ENCODE measurements around the gene GP9. TPM values are rescaled to one million over a fixed set of nuclear protein-coding genes. Genes with fewer than 3 reads are reported as not detected.

The GP9 gene
- total RNA-seq, 6 experiments from 2014 or later, result 0.50 TPM; not detected in 5

GRCh38 chr3:129018271-129018670 lies 42.3 kb upstream of the GP9 start:
- Histone ChIP-seq H3K9me3 (no peaks in the 10 kb centered on the region), H3K4me3 (no peak overlapping the region), H3K27ac (no peak overlapping the region), H3K4me1 (no peaks in the 10 kb centered on the region), H3K36me3 (no peaks in the 10 kb centered on the region), H3K27me3 (no peaks in the 10 kb centered on the region)
- intact Hi-C loops (cut with DNase I), result no loop called here
- 57% methylated on average over 2 of the region's 2 CpGs for WGBS (ENCODE audit: insufficient coverage, low coverage, low lambda C conversion rate, missing lambda C conversion rate)
- no peak for DNase-seq
- TF ChIP-seq POLR2A (IDR thresholded peaks at IDR 0.05), result no peak
- TF ChIP-seq CTCF (IDR thresholded peaks at IDR 0.05), result no peak
- no peak for ATAC-seq

GRCh38 chr3:129018751-129019150 lies 41.8 kb upstream of the GP9 start:
- H3K9me3 ChIP-seq, result no peaks in the 10 kb centered on the region
- DNase-seq (no peak), ATAC-seq (no peak)
- H3K36me3 ChIP-seq, result no peaks in the 10 kb centered on the region
- no peaks in the 10 kb centered on the region for H3K27me3 ChIP-seq
- no peak overlapping the region for H3K27ac ChIP-seq
- intact Hi-C loops (cut with DNase I), result no loop called here
- 83% methylated on average over 8 of the region's 9 CpGs for WGBS (ENCODE audit: insufficient coverage, low coverage, low lambda C conversion rate, missing lambda C conversion rate)
- no peak for TF ChIP-seq CTCF (IDR thresholded peaks at IDR 0.05)
- no peak for TF ChIP-seq POLR2A (IDR thresholded peaks at IDR 0.05)
- H3K4me3 ChIP-seq, result no peak overlapping the region
- no peaks in the 10 kb centered on the region for H3K4me1 ChIP-seq

DNA sequence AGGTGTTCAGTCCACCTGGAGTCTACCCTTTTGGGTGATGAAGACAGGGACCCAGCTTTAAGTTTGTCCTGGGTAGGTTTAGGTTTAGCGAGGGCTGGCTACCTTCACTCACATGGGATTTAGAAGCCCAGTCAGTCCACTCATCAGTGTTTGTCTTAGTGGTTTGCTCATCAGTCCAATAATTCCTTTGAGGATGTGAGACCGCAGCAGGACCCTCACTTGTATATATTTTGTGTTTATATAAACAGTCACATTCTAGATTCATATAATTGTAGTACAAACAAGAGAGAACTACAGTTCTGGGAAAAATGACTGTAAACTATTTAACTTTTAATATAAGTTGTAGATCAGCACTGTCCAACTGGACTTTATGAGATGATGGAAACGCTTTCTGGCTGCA lies 41.3 kb upstream of the GP9 start:
- Histone ChIP-seq H3K4me3 (no peak overlapping the region), H3K9me3 (no peaks in the 10 kb centered on the region), H3K27ac (no peak overlapping the region), H3K27me3 (no peaks in the 10 kb centered on the region), H3K4me1 (no peaks in the 10 kb centered on the region), H3K36me3 (no peaks in the 10 kb centered on the region)
- TF ChIP-seq CTCF (IDR thresholded peaks at IDR 0.05) (no peak), POLR2A (IDR thresholded peaks at IDR 0.05) (no peak)
- ATAC-seq (no peak), DNase-seq (no peak)
- 86% methylated on average over 3 of the region's 3 CpGs for WGBS (ENCODE audit: insufficient coverage, low coverage, low lambda C conversion rate, missing lambda C conversion rate)
- intact Hi-C loops (cut with DNase I), result no loop called here

DNA sequence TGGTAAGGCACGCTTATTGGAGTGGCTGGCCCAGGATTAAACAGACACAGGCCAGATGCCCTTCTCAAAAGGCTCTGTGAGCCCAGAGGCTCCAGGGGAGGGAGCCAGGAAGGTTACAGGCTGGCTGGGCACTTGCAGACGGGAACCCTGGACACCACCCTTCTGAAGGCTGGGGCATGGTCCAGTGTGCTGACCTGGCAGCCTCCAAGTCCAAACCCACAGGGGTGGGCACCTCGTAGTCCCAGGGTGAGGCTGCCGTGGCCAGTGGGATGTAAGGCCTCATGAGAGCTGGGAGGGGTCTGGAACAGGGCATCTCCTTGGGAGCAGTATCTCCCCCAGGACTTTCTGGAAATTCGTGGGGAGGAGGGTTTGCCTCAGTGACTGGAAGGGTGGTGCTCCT lies 39.9 kb upstream of the GP9 start:
- no peak for TF ChIP-seq CTCF (IDR thresholded peaks at IDR 0.05)
- TF ChIP-seq POLR2A (IDR thresholded peaks at IDR 0.05), result no peak
- intact Hi-C loops (cut with DNase I), result no loop called here
- no peak overlapping the region for H3K27ac ChIP-seq
- H3K36me3 ChIP-seq, result no peaks in the 10 kb centered on the region
- no peak for ATAC-seq
- no peaks in the 10 kb centered on the region for H3K9me3 ChIP-seq
- 43% methylated on average over 1 of the region's 5 CpGs for WGBS (ENCODE audit: insufficient coverage, low coverage, low lambda C conversion rate, missing lambda C conversion rate)
- no peaks in the 10 kb centered on the region for H3K4me1 ChIP-seq
- no peak overlapping the region for H3K4me3 ChIP-seq
- DNase-seq, result no peak
- no peaks in the 10 kb centered on the region for H3K27me3 ChIP-seq

DNA sequence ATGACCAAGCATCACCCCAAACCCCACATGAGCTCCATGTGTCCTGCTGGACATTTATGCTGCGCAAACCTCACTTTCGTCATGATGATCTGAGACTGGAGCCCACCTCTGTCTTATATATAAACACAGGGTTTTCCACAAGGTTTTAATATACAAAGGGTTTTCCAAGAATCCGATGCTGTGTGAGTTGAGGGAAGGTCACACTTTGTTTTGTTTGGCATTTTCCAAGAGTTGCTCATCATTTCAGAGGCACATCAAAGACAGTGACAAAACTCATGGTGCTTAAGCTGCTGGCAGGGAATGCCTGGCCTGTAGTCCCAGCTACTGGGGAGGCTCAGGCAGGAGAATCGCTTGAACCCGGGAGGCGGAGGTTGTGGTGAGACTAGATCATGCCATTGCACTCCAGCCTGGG lies 39.4 kb upstream of the GP9 start:
- DNase-seq, result no peak
- no peak overlapping the region for H3K4me3 ChIP-seq
- 63% methylated on average over 3 of the region's 6 CpGs for WGBS (ENCODE audit: insufficient coverage, low coverage, low lambda C conversion rate, missing lambda C conversion rate)
- intact Hi-C loops (cut with DNase I), result no loop called here
- H3K9me3 ChIP-seq, result no peaks in the 10 kb centered on the region
- no peaks in the 10 kb centered on the region for H3K27me3 ChIP-seq
- ATAC-seq, result no peak
- no peaks in the 10 kb centered on the region for H3K36me3 ChIP-seq
- H3K27ac ChIP-seq, result no peak overlapping the region
- TF ChIP-seq POLR2A (IDR thresholded peaks at IDR 0.05) (no peak), CTCF (IDR thresholded peaks at IDR 0.05) (no peak)
- peaks cover 0 to 3% (median 0%) of the 10 kb centered on the region in 4 donors for H3K4me1 ChIP-seq
